SU-DHL-6 (cell line): ENCODE measurements around the gene SPDYE1.
A peak's percentile ranks its signal among the peaks of the same experiment; 100 is the strongest.
"Not testable (repeated sequence)": the region's sequence is repeated elsewhere in the genome, so short reads cannot be mapped to it uniquely, and the experiment has no call there.

ENCODE experiments used
- H2AFZ ChIP-seq: fragments of 200-600 bp; sonication (generic); 2 replicates; pipeline ENCODE4 v1.6.1; 2014; ENCODE audit warnings: low read depth, mild to moderate bottlenecking, moderate library complexity, mixed read lengths, antibody characterized with exemption, low read length; ENCODE audit not compliant: severe bottlenecking
- H3F3A ChIP-seq: fragments of 200-600 bp; shearing (Covaris generic); 2 replicates; pipeline ENCODE4 v1.6.0; 2016; ENCODE audit warnings: antibody characterized with exemption, mild to moderate bottlenecking; ENCODE audit not compliant: insufficient read depth
- H3K27ac ChIP-seq: fragments of 200-600 bp; sonication (generic); 2 replicates; pipeline ENCODE4 v1.5.1; 2016; ENCODE audit warnings: low read depth, mild to moderate bottlenecking, low read length, moderate library complexity, mixed read lengths
- H3K27me3 ChIP-seq: fragments of 200-600 bp; sonication (generic), shearing (Covaris generic); 2 replicates; pipeline ENCODE4 v1.6.0; 2014; ENCODE audit warnings: mild to moderate bottlenecking, low read length
- H3K36me3 ChIP-seq: fragments of 200-600 bp; sonication (generic); 2 replicates; pipeline ENCODE4 v1.6.1; 2014; ENCODE audit warnings: mild to moderate bottlenecking, low read length, mixed read lengths
- H3K4me2 ChIP-seq: fragments of 300-600, 200-600 bp; shearing (Covaris generic), sonication (generic); 2 replicates; pipeline ENCODE4 v1.6.0; 2014; ENCODE audit warnings: low read length, low read depth, mild to moderate bottlenecking; ENCODE audit not compliant: poor library complexity, severe bottlenecking
- H3K4me3 ChIP-seq: fragments of 200-600 bp; sonication (generic); 2 replicates; pipeline ENCODE4 v1.5.1; 2014; ENCODE audit warnings: antibody characterized with exemption, low read length, mild to moderate bottlenecking, mixed read lengths; ENCODE audit not compliant: insufficient read depth, poor library complexity, severe bottlenecking
- H3K79me2 ChIP-seq: fragments of 200-600 bp; sonication (generic); 2 replicates; pipeline ENCODE4 v1.6.1; 2014; ENCODE audit warnings: mild to moderate bottlenecking, low read length, moderate library complexity; ENCODE audit not compliant: insufficient read depth
- H3K9ac ChIP-seq: fragments of 200-600 bp; sonication (generic); 2 replicates; pipeline ENCODE4 v1.7.0; 2014; ENCODE audit warnings: mild to moderate bottlenecking, low read length
- H3K9me2 ChIP-seq: fragments of 200-600 bp; sonication (generic); replicated peaks from 2 replicates; pipeline ENCODE4 v1.6.1; 2014; ENCODE audit warnings: low read length; ENCODE audit not compliant: insufficient read depth
- H3K9me3 ChIP-seq: fragments of 200-600 bp; sonication (generic); 2 replicates; pipeline ENCODE4 v1.6.1; 2014; ENCODE audit warnings: low read length, mixed read lengths; ENCODE audit not compliant: insufficient read depth
- H4K20me1 ChIP-seq: fragments of 200-600 bp; sonication (generic); 2 replicates; pipeline ENCODE4 v1.6.1; 2014; ENCODE audit warnings: low read depth, mild to moderate bottlenecking, antibody characterized with exemption, low read length, moderate library complexity, mixed read lengths

SPDYE1 gene

DNA sequence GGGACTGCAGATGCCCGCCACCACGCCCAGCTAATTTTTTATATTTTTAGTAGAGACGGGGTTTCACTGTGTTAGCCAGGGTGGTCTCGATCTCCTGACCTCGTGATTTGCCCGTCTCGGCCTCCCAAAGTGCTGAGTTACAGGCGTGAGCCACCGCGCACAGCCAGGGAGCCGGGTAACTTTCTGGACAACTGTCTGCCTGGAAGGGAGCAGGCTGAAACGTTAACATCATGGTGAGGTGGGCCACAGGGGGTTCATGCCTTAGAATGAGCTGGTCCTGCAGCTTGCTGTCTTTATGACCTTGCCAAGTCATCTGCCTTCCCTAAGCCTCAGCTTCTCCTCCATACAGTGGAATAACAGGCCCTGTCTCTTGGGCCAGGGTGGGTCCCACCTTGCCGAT lies 33.6 kb downstream of the SPDYE1 start:
- H3K4me3 ChIP-seq, H3K9me2 ChIP-seq, H4K20me1 ChIP-seq, H3K36me3 ChIP-seq, H3K79me2 ChIP-seq, H3K27me3 ChIP-seq, H3K4me2 ChIP-seq, H3K9me3 ChIP-seq, H2AFZ ChIP-seq, H3K9ac ChIP-seq, H3F3A ChIP-seq, H3K27ac ChIP-seq: not testable (repeated sequence)

- not testable (repeated sequence) for H4K20me1 ChIP-seq, H3K4me3 ChIP-seq, H3K9me2 ChIP-seq, H3K79me2 ChIP-seq, H3K27me3 ChIP-seq, H3K4me2 ChIP-seq, H3K27ac ChIP-seq, H2AFZ ChIP-seq, H3K9me3 ChIP-seq, H3F3A ChIP-seq, H3K9ac ChIP-seq, H3K36me3 ChIP-seq
Measured at GRCh38 chr7:44032031-44032430, 34.3 kb downstream of the SPDYE1 start.

GRCh38 chr7:44033971-44034844 lies 36.5 kb downstream of the SPDYE1 start:
- not testable (repeated sequence) for H4K20me1 ChIP-seq, H2AFZ ChIP-seq, H3K4me3 ChIP-seq, H3K4me2 ChIP-seq, H3K9me2 ChIP-seq, H3K27me3 ChIP-seq, H3K9ac ChIP-seq, H3K27ac ChIP-seq, H3F3A ChIP-seq, H3K79me2 ChIP-seq, H3K36me3 ChIP-seq, H3K9me3 ChIP-seq

- H3K27me3 ChIP-seq, H3K79me2 ChIP-seq, H3K27ac ChIP-seq, H3F3A ChIP-seq, H3K9me3 ChIP-seq, H3K4me3 ChIP-seq, H3K4me2 ChIP-seq, H3K9ac ChIP-seq, H4K20me1 ChIP-seq, H3K9me2 ChIP-seq, H3K36me3 ChIP-seq, H2AFZ ChIP-seq: not testable (repeated sequence)
Measured at GRCh38 chr7:44036364-44036763, 38.7 kb downstream of the SPDYE1 start.

DNA sequence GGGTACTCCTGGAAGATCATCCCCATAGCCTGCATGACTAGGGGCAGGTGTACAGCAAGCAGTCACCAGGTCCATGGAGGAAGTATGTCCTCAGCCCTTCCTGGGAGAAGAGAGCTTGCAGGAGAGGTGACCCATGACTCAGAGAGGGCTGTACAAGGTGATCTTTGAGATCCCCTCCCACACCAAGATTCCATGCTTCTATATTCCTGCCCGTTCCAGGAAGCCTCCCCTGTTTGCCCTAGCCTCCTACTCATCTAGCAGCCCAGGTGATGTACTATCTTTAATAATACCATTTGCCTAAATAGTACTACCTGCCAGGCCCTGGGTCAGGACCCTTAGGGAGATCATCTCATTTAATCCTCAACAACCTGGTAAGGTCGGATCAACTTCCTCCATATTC lies 40.3 kb downstream of the SPDYE1 start:
- H3K36me3 ChIP-seq, H3K4me2 ChIP-seq, H3K79me2 ChIP-seq, H3K9ac ChIP-seq, H4K20me1 ChIP-seq, H3K4me3 ChIP-seq, H3K9me3 ChIP-seq, H3K27me3 ChIP-seq, H2AFZ ChIP-seq, H3K27ac ChIP-seq, H3K9me2 ChIP-seq, H3F3A ChIP-seq: not testable (repeated sequence)

- not testable (repeated sequence) for H3K9me2 ChIP-seq, H3K79me2 ChIP-seq, H3K27ac ChIP-seq, H3K4me2 ChIP-seq, H3K9me3 ChIP-seq, H3K4me3 ChIP-seq, H4K20me1 ChIP-seq, H3F3A ChIP-seq, H2AFZ ChIP-seq, H3K27me3 ChIP-seq, H3K36me3 ChIP-seq, H3K9ac ChIP-seq
Measured at GRCh38 chr7:44038553-44038952, 40.9 kb downstream of the SPDYE1 start.

- H3F3A ChIP-seq: peaks cover 13% of the 10 kb centered on the region
- H3K36me3 ChIP-seq, H3K27me3 ChIP-seq, H3K9ac ChIP-seq, H2AFZ ChIP-seq, H4K20me1 ChIP-seq, H3K79me2 ChIP-seq, H3K9me2 ChIP-seq, H3K27ac ChIP-seq, H3K4me3 ChIP-seq, H3K9me3 ChIP-seq: not testable (repeated sequence)
- H3K4me2 ChIP-seq: peak overlapping the region; percentile 28
Measured at GRCh38 chr7:44038961-44039558, 41.4 kb downstream of the SPDYE1 start.

- H3K79me2 ChIP-seq, H3K9me3 ChIP-seq, H3K27me3 ChIP-seq, H4K20me1 ChIP-seq, H3K9me2 ChIP-seq, H3K36me3 ChIP-seq: not testable (repeated sequence)
- peak overlapping the region; percentile 47; the same call in 1 of the 2 replicates for H3K27ac ChIP-seq
- H2AFZ ChIP-seq: peak overlapping the region; percentile 70
- peaks cover 15% of the 10 kb centered on the region for H3F3A ChIP-seq
- H3K4me2 ChIP-seq: peak overlapping the region; percentile 55
- peak overlapping the region; percentile 53 for H3K9ac ChIP-seq
- H3K4me3 ChIP-seq: peak overlapping the region; percentile 44
Measured at GRCh38 chr7:44039800-44040492, 42.2 kb downstream of the SPDYE1 start.
